Keratinocyte (primary cell): ENCODE results near the gene SH2B3.

Experiments used
- EZH2 ChIP-seq: IDR thresholded peaks from one replicate; pipeline ENCODE4 v1.6.1; 2012; ENCODE audit warnings: inconsistent platforms, mild to moderate bottlenecking, low read length, moderate library complexity
- TF ChIP-seq, protein P1 (sequence below), 3 experiments: IDR thresholded peaks in 1 of 3; conservative IDR thresholded peaks in 1 of 3; optimal IDR thresholded peaks in 1 of 3; 2 replicates in 2 of 3; 3 replicates in 1 of 3; pipeline versions ENCODE3 to v1.5.1; 2011; ENCODE audit warnings: low read length in 3 of 3, mild to moderate bottlenecking in 3 of 3, moderate library complexity in 2 of 3, control low read depth in 1 of 3, inconsistent platforms in 1 of 3; ENCODE audit not compliant: insufficient read depth in 2 of 3; ENCODE audit errors: extremely low read depth in 1 of 3

DNA sequence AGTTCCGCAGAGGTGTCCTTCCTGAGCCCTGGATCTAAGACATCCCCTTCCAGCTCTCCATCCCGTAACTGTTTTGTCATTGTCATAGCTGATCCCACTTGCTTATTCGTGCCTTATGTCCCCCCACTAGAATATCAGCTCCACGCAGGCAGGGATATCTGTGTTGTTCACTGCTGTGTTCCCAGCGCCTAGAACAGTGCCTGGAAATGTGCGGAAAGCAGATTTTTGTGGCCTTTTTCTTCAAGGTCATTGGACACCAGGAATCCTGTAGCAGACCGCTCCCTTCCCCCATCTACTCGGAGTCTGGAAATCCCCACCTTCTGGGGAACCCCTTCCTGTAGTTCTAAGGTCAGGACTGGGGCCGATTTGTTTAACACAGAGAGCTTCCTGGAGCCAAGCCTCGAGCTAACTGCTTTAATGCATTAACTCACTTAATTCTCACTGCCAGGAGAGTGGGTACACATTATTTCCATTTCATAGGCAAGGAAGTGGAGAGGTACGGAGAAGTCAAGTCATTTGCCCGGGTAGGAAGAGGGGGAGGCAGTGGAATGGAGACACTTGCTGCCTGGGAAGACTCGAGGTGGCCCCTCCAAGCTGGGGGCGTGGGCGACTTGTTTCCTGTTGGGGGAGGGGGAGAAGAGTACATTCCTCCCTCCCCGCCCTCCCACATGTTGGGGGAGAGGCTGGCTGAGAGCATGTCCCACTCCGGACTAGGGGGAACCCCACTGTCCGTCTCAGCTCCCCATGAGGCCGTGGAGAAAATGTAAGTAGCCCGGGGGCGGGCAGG is 1.2 kb upstream of the SH2B3 start:
- TF ChIP-seq, protein P1, sequence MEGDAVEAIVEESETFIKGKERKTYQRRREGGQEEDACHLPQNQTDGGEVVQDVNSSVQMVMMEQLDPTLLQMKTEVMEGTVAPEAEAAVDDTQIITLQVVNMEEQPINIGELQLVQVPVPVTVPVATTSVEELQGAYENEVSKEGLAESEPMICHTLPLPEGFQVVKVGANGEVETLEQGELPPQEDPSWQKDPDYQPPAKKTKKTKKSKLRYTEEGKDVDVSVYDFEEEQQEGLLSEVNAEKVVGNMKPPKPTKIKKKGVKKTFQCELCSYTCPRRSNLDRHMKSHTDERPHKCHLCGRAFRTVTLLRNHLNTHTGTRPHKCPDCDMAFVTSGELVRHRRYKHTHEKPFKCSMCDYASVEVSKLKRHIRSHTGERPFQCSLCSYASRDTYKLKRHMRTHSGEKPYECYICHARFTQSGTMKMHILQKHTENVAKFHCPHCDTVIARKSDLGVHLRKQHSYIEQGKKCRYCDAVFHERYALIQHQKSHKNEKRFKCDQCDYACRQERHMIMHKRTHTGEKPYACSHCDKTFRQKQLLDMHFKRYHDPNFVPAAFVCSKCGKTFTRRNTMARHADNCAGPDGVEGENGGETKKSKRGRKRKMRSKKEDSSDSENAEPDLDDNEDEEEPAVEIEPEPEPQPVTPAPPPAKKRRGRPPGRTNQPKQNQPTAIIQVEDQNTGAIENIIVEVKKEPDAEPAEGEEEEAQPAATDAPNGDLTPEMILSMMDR (optimal IDR thresholded peaks at IDR 0.05 in 1 of 3, IDR thresholded peaks at IDR 0.05 in 1 of 3, conservative IDR thresholded peaks at IDR 0.05 in 1 of 3; ENCODE audit: extremely low read depth in 1 of 3, insufficient read depth in 2 of 3, low read length in 3 of 3) = no peak
- no peak for TF ChIP-seq EZH2
